PC-9 (cell line): Measurements from ENCODE around the gene STX7.
"Not testable (repeated sequence)": the region's sequence is repeated elsewhere in the genome, so short reads cannot be mapped to it uniquely, and the experiment has no call there.

ENCODE experiments used
- EZH2 ChIP-seq: fragments of 200-600 bp; sonication (generic); IDR thresholded peaks from 2 replicates; pipeline ENCODE4 v1.8.0; 2017; ENCODE audit warnings: antibody characterized with exemption, low read depth
- TF ChIP-seq, protein P1 (sequence below): fragments of 200-600 bp; sonication (generic); conservative IDR thresholded peaks from 2 replicates; pipeline ENCODE4 v1.6.1; 2017; ENCODE audit warnings: mixed run types, antibody characterized with exemption, mild to moderate bottlenecking, moderate library complexity

DNA sequence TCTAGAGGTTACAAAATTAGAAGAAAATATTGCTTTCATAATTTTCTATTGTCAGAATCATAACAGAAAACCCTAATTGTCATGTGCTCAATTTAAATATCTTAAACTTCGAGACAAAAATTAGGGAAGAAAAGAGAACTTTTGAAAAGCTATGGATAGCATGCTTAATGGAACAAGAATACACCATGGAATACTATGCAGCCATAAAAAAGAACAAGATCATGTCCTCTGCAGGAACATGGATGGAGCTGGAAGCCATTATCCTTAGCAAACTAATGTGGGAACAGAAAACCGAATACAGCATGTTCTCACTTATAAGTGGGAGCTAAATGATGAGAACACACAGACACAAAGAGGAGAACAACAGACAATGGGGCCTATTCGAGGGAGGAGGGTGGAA lies 47.2 kb upstream of the STX7 start:
- not testable (repeated sequence) for TF ChIP-seq EZH2
- TF ChIP-seq, protein P1, sequence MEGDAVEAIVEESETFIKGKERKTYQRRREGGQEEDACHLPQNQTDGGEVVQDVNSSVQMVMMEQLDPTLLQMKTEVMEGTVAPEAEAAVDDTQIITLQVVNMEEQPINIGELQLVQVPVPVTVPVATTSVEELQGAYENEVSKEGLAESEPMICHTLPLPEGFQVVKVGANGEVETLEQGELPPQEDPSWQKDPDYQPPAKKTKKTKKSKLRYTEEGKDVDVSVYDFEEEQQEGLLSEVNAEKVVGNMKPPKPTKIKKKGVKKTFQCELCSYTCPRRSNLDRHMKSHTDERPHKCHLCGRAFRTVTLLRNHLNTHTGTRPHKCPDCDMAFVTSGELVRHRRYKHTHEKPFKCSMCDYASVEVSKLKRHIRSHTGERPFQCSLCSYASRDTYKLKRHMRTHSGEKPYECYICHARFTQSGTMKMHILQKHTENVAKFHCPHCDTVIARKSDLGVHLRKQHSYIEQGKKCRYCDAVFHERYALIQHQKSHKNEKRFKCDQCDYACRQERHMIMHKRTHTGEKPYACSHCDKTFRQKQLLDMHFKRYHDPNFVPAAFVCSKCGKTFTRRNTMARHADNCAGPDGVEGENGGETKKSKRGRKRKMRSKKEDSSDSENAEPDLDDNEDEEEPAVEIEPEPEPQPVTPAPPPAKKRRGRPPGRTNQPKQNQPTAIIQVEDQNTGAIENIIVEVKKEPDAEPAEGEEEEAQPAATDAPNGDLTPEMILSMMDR, result not testable (repeated sequence)
